GM18499 (cell line): Measurements from ENCODE around the gene RPH3AL.
"Not testable (repeated sequence)": the region's sequence is repeated elsewhere in the genome, so short reads cannot be mapped to it uniquely, and the experiment has no call there.

ENCODE experiments used
- ATAC-seq: cut with Tn5 transposase; IDR thresholded peaks from one replicate; pipeline ENCODE4 v1.9.1; 2021; ENCODE audit warnings: moderate number of reproducible peaks; ENCODE audit not compliant: insufficient read depth, unreplicated experiment

The RPH3AL gene

GRCh38 chr17:285751-286422, 66.7 kb downstream of the RPH3AL start:
- ATAC-seq: no peak

- ATAC-seq: no peak
These were observed 67.8 kb downstream of the RPH3AL start for GRCh38 chr17:284676-285355.

GRCh38 chr17:283911-284675, 68.5 kb downstream of the RPH3AL start:
- ATAC-seq: no peak

GRCh38 chr17:282912-283882, 69.4 kb downstream of the RPH3AL start:
- ATAC-seq: no peak

DNA sequence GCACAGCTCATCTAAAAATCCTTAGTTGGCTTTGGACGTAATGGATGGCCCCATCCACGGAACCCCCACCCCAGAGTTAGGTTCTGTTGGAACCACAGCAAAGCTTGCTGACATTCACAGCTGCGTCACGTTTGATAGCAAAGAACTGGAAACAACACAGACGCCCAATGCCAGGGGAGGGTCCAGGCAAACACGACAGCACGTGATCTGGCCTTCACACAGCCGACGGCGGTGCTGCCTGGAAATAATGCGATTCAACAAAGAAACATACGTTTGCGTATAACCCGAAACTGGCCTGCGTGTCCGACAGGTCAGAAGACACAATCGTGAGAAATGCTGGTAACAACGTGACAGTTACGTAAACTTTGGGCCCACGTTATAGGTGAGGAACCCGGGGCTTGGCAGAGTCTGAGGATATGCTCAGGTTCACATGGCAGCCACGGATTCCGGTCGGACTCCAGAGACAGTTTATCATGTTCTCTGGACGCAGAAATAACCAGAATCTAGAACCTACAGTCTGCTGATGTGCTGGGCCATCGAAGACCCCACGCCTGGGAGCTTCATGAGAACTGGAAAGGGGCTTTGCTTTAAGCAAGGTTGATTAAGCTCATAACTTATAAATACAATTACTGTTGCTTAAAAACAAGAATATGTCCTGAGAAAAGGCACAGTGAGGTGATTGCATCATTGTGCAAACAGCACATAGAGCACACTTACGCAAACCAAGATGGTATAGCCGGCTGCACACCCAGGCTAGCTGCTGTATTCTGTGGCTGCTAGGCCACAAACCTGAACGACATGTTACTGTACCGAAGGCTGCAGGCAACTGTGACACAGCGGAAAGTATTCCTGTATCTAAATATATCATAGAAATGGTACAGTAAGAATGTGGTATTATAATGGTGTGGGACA, 70.4 kb downstream of the RPH3AL start:
- no peak for ATAC-seq

DNA sequence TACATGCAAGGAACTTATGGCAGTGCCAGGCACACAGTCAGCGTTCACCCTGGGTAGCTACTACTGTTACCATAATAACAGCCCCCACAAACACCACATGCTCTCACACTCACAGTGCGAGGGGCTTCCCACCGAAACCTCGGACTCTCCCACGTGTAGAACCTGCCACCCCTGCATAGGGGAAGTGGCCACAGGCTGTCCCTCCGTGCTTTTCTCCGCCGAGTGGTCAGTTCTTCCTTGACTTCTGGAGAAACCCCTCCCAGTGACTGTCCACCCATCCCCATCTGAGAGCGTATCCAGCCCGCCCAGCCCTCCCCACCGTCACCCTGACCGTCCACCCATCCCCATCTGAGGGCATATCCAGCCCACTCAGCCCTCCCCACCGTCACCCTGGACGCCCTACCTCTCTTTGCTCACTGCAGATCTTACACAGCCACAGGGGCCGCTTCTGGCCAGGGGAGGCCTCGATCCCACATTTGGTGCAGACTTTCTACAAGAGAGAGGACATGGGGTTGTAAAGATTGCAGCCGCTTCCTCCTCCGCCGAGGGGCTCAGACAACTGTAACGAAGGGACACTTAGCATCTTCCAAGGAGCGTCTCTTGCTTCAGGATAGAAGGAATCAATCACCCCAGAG, 71.1 kb downstream of the RPH3AL start:
- ATAC-seq: no peak

- no peak for ATAC-seq
These were observed 71.7 kb downstream of the RPH3AL start for GRCh38 chr17:280901-281300.

- no peak for ATAC-seq
These were observed 72.4 kb downstream of the RPH3AL start for GRCh38 chr17:280216-280615.

DNA sequence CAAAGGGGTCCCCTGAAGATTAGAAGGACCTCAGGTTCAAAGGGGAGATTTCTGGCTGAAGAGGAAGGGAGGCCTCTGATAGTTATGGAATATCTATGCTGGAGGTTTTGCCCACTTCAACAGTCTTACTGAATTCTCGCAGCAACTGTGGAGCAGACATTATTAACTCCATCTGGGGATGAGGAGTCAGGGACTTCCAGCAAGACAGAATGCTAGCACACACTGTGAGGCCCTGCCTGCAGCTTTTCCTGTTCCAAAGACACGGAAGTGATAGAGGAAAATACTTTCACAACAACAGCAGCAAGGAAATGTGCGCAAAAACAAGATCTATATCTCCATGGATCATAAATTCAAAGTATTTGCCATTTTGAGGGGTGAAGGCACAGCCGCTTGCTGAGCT, 72.8 kb downstream of the RPH3AL start:
- no peak for ATAC-seq

- ATAC-seq: no peak
These were observed 73.3 kb downstream of the RPH3AL start for GRCh38 chr17:279331-279730.

GRCh38 chr17:278676-279059, 73.9 kb downstream of the RPH3AL start:
- no peak for ATAC-seq

DNA sequence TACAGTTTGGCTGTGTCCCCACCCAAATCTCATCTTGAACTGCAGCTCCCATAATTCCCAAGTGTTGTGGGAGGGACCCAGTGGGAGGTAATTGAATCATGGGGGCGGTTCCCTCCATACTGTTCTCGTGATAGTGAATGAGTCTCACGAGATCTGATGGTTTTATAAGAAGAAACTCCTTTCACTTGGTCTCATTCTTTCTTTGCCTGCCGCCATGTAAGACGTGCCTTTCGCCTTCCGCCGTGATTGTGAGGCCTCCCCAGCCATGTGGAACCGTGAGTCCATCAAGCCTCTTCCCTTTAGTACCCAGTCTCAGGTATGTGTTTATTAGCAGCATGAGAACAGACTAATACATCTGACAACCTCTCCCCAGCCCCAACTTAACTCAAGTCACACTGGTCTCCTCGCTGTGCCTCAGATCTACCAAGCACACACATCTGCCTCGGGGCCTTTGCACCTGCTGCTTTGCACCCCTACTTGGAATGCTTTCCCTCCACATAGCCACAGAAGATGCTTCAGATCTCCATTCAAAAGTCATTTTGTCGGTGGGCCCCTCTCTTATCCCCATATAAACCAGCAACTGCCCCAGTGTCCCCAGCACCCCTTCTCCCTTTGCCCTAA, 74.4 kb downstream of the RPH3AL start:
- no peak for ATAC-seq

DNA sequence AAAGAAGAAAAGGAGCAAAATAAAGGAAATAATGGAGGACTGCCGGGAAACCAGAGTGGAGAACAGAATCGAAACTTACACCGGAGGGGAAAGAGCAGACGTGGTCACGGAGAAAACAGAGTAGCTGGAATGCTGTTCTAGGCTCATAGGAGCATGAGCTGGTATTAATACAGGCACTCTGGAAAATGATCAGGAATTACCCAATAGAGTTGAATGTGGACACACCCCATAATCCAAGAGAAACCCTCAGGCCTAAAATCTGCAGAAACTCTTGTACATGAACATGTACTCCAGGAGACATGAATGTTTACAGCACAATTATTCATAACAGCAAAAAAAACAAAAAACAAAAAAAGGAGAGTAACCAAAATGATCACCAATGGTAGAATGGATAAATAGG, 77.7 kb downstream of the RPH3AL start:
- ATAC-seq: no peak

- no peak for ATAC-seq
These were observed 78.4 kb downstream of the RPH3AL start for GRCh38 chr17:273981-274832.

DNA sequence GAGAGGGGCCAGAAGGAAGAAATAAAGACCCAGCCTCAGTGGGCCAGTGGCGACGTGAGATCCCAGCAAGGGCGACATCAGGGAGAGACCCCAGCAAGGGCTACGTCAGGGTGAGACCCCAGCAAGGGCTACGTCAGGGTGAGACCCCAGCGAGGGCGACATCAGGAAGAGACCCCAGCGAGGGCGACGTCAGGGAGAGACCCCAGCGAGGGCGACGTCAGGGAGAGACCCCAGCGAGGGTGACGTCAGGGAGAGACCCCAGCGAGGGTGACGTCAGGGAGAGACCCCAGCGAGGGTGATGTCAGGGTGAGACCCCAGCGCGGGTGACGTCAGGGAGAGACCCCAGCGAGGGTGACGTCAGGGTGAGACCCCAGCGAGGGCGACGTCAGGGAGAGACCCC, 79.8 kb downstream of the RPH3AL start:
- not testable (repeated sequence) for ATAC-seq

GRCh38 chr17:271928-272623, 80.5 kb downstream of the RPH3AL start:
- not testable (repeated sequence) for ATAC-seq
